Panc1 (cell line): ENCODE results near the gene ADGB.

ENCODE experiments used
- CTCF ChIP-seq: fragments of 450-650 bp; IDR thresholded peaks from 2 replicates; pipeline ENCODE4 v1.5.1; 2017; ENCODE audit warnings: mild to moderate bottlenecking
- POLR2AphosphoS5 ChIP-seq: IDR thresholded peaks from 2 replicates; pipeline ENCODE4 v1.6.1; 2012; ENCODE audit warnings: mild to moderate bottlenecking, low read depth, low read length, moderate library complexity
- REST ChIP-seq, 2 experiments: IDR thresholded peaks; 2 replicates each; pipeline ENCODE4 v1.6.1; 2011 to 2012; ENCODE audit warnings: low read depth in 2 of 2, control low read depth in 1 of 2, low read length in 1 of 2, mild to moderate bottlenecking in 1 of 2, moderate library complexity in 1 of 2; ENCODE audit not compliant: insufficient read depth in 1 of 2
- SIN3A ChIP-seq: IDR thresholded peaks from 2 replicates; pipeline ENCODE4 v1.6.1; 2012; ENCODE audit warnings: low read depth, mild to moderate bottlenecking, low read length, moderate library complexity, borderline replicate concordance; ENCODE audit not compliant: insufficient read depth

DNA sequence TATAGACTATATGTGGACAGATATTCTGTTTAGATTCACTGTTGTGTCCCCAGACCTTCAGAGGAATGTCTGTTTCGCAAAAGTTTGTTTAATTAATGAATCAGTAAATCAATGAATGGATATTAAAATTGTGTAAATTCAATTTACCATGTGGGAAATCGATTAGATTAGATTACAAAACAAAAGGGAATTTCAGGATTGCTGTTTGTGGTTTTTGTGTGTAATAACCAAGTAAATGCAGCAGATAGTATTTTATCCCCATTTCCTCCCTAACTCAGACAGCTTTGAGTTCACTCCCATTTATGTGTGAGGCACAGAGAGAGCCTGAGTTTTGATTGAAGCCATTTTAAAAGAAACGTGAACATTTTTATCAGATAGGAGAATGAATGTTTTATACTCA is 214.8 kb downstream of the ADGB start:
- no peak for TF ChIP-seq CTCF
- no peak for TF ChIP-seq POLR2AphosphoS5
- no peak for TF ChIP-seq REST (IDR thresholded peaks at IDR 0.05; ENCODE audit: insufficient read depth in 1 of 2, low read depth in 2 of 2, low read length in 1 of 2)
- no peak for TF ChIP-seq SIN3A
